H9 (cell line): ENCODE data around the gene NCAN. TPM values are rescaled to one million over a fixed set of nuclear protein-coding genes. Genes with fewer than 3 reads are reported as not detected.

Experiments
- DNase-seq: peaks from one replicate; pipeline ENCODE4 v3.0.0-alpha.2; 2017
- H2AFZ ChIP-seq: one replicate; pipeline ENCODE4 v1.6.1; 2013; ENCODE audit warnings: mild to moderate bottlenecking, low read length, control low read depth, moderate library complexity
- H2AK5ac ChIP-seq: 2 replicates; pipeline ENCODE4 v1.6.1; 2013; ENCODE audit warnings: low read length, control low read depth, mixed read lengths; ENCODE audit not compliant: insufficient read length
- H2BK120ac ChIP-seq: one replicate; pipeline ENCODE4 v1.6.1; 2013; ENCODE audit warnings: low read depth, mild to moderate bottlenecking, low read length, control low read depth, inconsistent platforms; ENCODE audit not compliant: poor library complexity, severe bottlenecking
- H2BK12ac ChIP-seq: 2 replicates; pipeline ENCODE4 v1.6.1; 2013; ENCODE audit warnings: low read length, control low read depth, mixed read lengths, low read depth; ENCODE audit not compliant: insufficient read length
- H2BK15ac ChIP-seq: 2 replicates; pipeline ENCODE4 v1.6.1; 2013; ENCODE audit warnings: low read depth, low read length, control low read depth
- H2BK20ac ChIP-seq: one replicate; pipeline ENCODE4 v1.6.1; 2013; ENCODE audit warnings: low read depth, mild to moderate bottlenecking, low read length, control low read depth, inconsistent platforms; ENCODE audit not compliant: poor library complexity, severe bottlenecking
- H2BK5ac ChIP-seq: 2 replicates; pipeline ENCODE4 v1.6.1; 2013; ENCODE audit warnings: low read length, control low read depth, mixed read lengths; ENCODE audit not compliant: insufficient read length
- H3K14ac ChIP-seq: 2 replicates; pipeline ENCODE4 v1.6.1; 2013; ENCODE audit warnings: low read length, control low read depth; ENCODE audit not compliant: insufficient read depth
- H3K18ac ChIP-seq: 2 replicates; pipeline ENCODE4 v1.6.1; 2013; ENCODE audit warnings: low read depth, mild to moderate bottlenecking, mixed read lengths, low read length, control low read depth; ENCODE audit not compliant: insufficient read length
- H3K23ac ChIP-seq: 2 replicates; pipeline ENCODE4 v1.6.1; 2013; ENCODE audit warnings: low read length, control low read depth, mixed read lengths, low read depth; ENCODE audit not compliant: insufficient read length
- H3K23me2 ChIP-seq: 2 replicates; pipeline ENCODE4 v1.6.1; 2013; ENCODE audit warnings: low read depth, mild to moderate bottlenecking, mixed read lengths, low read length, control low read depth; ENCODE audit not compliant: insufficient read length, poor library complexity, severe bottlenecking
- H3K27ac ChIP-seq: 2 replicates; pipeline ENCODE4 v1.5.1; 2013; ENCODE audit warnings: low read length, control low read depth, mixed read lengths, low read depth; ENCODE audit not compliant: insufficient read length
- H3K27me3 ChIP-seq: 2 replicates; pipeline ENCODE4 v1.6.1; 2013; ENCODE audit warnings: low read length, control low read depth, inconsistent platforms; ENCODE audit not compliant: insufficient read depth
- H3K4ac ChIP-seq: 2 replicates; pipeline ENCODE4 v1.6.1; 2013; ENCODE audit warnings: low read depth, mild to moderate bottlenecking, control low read depth, inconsistent platforms, low read length, moderate library complexity
- H3K4me1 ChIP-seq: 2 replicates; pipeline ENCODE4 v1.6.1; 2013; ENCODE audit warnings: low read length, control low read depth, inconsistent platforms; ENCODE audit not compliant: insufficient read depth
- H3K4me2 ChIP-seq: 2 replicates; pipeline ENCODE4 v1.6.1; 2013; ENCODE audit warnings: low read length, control low read depth, mixed read lengths; ENCODE audit not compliant: insufficient read length, insufficient read depth
- H3K56ac ChIP-seq: 2 replicates; pipeline ENCODE4 v1.6.1; 2013; ENCODE audit warnings: low read depth, mild to moderate bottlenecking, mixed read lengths, low read length, control low read depth; ENCODE audit not compliant: insufficient read length
- H3K79me1 ChIP-seq: 2 replicates; pipeline ENCODE4 v1.6.1; 2013; ENCODE audit warnings: low read depth, mild to moderate bottlenecking, moderate library complexity, low read length, control low read depth, inconsistent platforms; ENCODE audit not compliant: insufficient read depth, poor library complexity, severe bottlenecking
- H3K79me2 ChIP-seq: 2 replicates; pipeline ENCODE4 v1.6.1; 2013; ENCODE audit warnings: low read length, control low read depth, inconsistent platforms; ENCODE audit not compliant: insufficient read depth
- H3K9ac ChIP-seq: 2 replicates; pipeline ENCODE4 v1.6.1; 2013; ENCODE audit warnings: low read length, control low read depth, mixed read lengths; ENCODE audit not compliant: insufficient read length; ENCODE audit errors: extremely low read depth
- H3K9me3 ChIP-seq: one replicate; pipeline ENCODE4 v1.6.1; 2013; ENCODE audit warnings: low read depth, low read length, inconsistent platforms; ENCODE audit not compliant: control insufficient read depth
- H3T11ph ChIP-seq: one replicate; pipeline ENCODE4 v1.6.1; 2013; ENCODE audit warnings: mild to moderate bottlenecking, low read length, control low read depth, inconsistent platforms
- H4K20me1 ChIP-seq: one replicate; pipeline ENCODE4 v1.6.1; 2013; ENCODE audit not compliant: control insufficient read depth, insufficient read length, insufficient read depth
- H4K5ac ChIP-seq: 2 replicates; pipeline ENCODE4 v1.6.1; 2013; ENCODE audit warnings: low read depth, mild to moderate bottlenecking, mixed read lengths, low read length, control low read depth; ENCODE audit not compliant: insufficient read length
- H4K8ac ChIP-seq: replicated peaks from 2 replicates; pipeline ENCODE4 v1.6.1; 2013; ENCODE audit warnings: low read length, control low read depth, mixed read lengths, low read depth; ENCODE audit not compliant: insufficient read length
- H4K91ac ChIP-seq: 2 replicates; pipeline ENCODE4 v1.6.1; 2013; ENCODE audit warnings: low read depth, mild to moderate bottlenecking, moderate library complexity, mixed read lengths, low read length, control low read depth; ENCODE audit not compliant: insufficient read length
- H3K27ac Mint-ChIP-seq, 3 experiments: 2 replicates in 2 of 3; 3 replicates in 1 of 3; pipeline ENCODE4 v1.8.0; 2020 to 2021; ENCODE audit warnings: mixed read lengths in 3 of 3, mild to moderate bottlenecking in 1 of 3, moderate library complexity in 1 of 3
- H3K27me3 Mint-ChIP-seq: 2 replicates; pipeline ENCODE4 v1.8.0; 2021; ENCODE audit warnings: low read depth, mild to moderate bottlenecking, moderate library complexity, mixed read lengths
- H3K36me3 Mint-ChIP-seq, 3 experiments: 2 replicates in 2 of 3; 3 replicates in 1 of 3; pipeline ENCODE4 v1.8.0; 2020 to 2021; ENCODE audit warnings: low read depth in 3 of 3, mixed read lengths in 3 of 3; ENCODE audit not compliant: insufficient read depth in 1 of 3
- H3K4me1 Mint-ChIP-seq, 2 experiments: 2 replicates each; pipeline ENCODE4 v1.8.0; 2020; ENCODE audit warnings: mixed read lengths in 2 of 2
- H3K4me3 Mint-ChIP-seq, 2 experiments: 2 replicates in 1 of 2; 3 replicates in 1 of 2; pipeline ENCODE4 v1.8.0; 2020 to 2021; ENCODE audit warnings: mild to moderate bottlenecking in 2 of 2, mixed read lengths in 2 of 2, moderate library complexity in 1 of 2
- H3K9me3 Mint-ChIP-seq, 2 experiments: 2 replicates in 1 of 2; 3 replicates in 1 of 2; pipeline ENCODE4 v1.8.0; 2020; ENCODE audit warnings: mild to moderate bottlenecking in 2 of 2, mixed read lengths in 2 of 2, moderate library complexity in 1 of 2
- WGBS: extraction: QIAGEN DNeasy Blood & Tissue Kit; methylation state at CpG from one replicate; pipeline ENCODE4 v1.1.7; 2013; ENCODE audit warnings: missing lambda C conversion rate, low lambda C conversion rate, mixed read lengths; ENCODE audit not compliant: insufficient read length; ENCODE audit errors: extremely low coverage; 5-methylcytosine and 5-hydroxymethylcytosine counted together
- total RNA-seq: library from RNA; stranded (reverse); gene quantifications from 2 replicates; pipeline ENCODE4 v1.2.1, GENCODE V29; 2021
- TF ChIP-seq, protein P1 (sequence below): fragments of 200-600 bp; sonication (generic); conservative IDR thresholded peaks from 3 replicates; pipeline ENCODE4 v1.8.0; 2021; ENCODE audit warnings: antibody characterized with exemption, mild to moderate bottlenecking

The NCAN gene
- total RNA-seq, 1 experiment from 2014 or later = 1.6 TPM

DNA sequence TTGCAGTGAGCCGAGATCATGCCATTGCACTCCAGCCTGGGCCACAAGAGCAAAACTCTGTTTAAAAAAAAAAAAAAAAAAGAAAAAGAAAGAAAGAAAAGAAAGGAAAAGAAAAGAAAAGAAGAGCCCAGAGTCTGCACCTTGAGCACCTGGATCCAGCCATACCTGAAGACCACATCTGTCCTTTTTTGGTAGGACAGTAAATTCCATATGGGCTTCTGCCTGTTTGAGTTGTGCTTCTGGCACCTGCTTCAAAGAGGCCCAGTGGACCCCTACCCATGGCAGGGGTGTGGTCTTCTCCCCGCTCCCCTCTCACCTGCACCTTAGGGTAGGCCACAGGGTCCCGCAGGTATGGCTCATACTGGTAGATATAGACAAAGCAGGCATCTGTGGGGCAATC lies 55.5 kb downstream of the NCAN start:
- peaks cover 62% of the 10 kb centered on the region for H3K27me3 Mint-ChIP-seq
- no peak overlapping the region for H3K4ac ChIP-seq
- peaks cover 1% of the 10 kb centered on the region for H3K23me2 ChIP-seq
- H3K4me1 ChIP-seq = no peaks in the 10 kb centered on the region
- DNase-seq = no peak
- H4K20me1 ChIP-seq = no peaks in the 10 kb centered on the region
- no peak overlapping the region for H3K56ac ChIP-seq
- no peak overlapping the region for H3K14ac ChIP-seq
- H2BK5ac ChIP-seq = no peak overlapping the region
- H3T11ph ChIP-seq = no peak overlapping the region
- no CpG with 5 or more reads among the region's 3 CpGs for WGBS
- H3K4me1 Mint-ChIP-seq = peaks cover 5 to 17% of the 10 kb centered on the region in 2 experiments
- H3K27ac ChIP-seq = no peak overlapping the region
- no peaks in the 10 kb centered on the region for H3K9me3 Mint-ChIP-seq
- no peaks in the 10 kb centered on the region for H3K79me1 ChIP-seq
- H2AK5ac ChIP-seq = no peak overlapping the region
- H3K9ac ChIP-seq = no peak overlapping the region
- H3K9me3 ChIP-seq = no peaks in the 10 kb centered on the region
- peaks cover 3% of the 10 kb centered on the region; the same call in 1 of the 2 replicates for H3K27me3 ChIP-seq
- H3K27ac Mint-ChIP-seq = no peak overlapping the region
- no peak overlapping the region for H4K91ac ChIP-seq
- H2BK20ac ChIP-seq = no peak overlapping the region
- no peak overlapping the region; the same call in 1 of the 2 replicates for H2BK15ac ChIP-seq
- no peak overlapping the region for H2BK120ac ChIP-seq
- TF ChIP-seq, protein P1, sequence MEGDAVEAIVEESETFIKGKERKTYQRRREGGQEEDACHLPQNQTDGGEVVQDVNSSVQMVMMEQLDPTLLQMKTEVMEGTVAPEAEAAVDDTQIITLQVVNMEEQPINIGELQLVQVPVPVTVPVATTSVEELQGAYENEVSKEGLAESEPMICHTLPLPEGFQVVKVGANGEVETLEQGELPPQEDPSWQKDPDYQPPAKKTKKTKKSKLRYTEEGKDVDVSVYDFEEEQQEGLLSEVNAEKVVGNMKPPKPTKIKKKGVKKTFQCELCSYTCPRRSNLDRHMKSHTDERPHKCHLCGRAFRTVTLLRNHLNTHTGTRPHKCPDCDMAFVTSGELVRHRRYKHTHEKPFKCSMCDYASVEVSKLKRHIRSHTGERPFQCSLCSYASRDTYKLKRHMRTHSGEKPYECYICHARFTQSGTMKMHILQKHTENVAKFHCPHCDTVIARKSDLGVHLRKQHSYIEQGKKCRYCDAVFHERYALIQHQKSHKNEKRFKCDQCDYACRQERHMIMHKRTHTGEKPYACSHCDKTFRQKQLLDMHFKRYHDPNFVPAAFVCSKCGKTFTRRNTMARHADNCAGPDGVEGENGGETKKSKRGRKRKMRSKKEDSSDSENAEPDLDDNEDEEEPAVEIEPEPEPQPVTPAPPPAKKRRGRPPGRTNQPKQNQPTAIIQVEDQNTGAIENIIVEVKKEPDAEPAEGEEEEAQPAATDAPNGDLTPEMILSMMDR = no peak
- H3K79me2 ChIP-seq = no peaks in the 10 kb centered on the region
- no peak overlapping the region for H4K5ac ChIP-seq
- H3K23ac ChIP-seq = no peak overlapping the region
- H2BK12ac ChIP-seq = no peak overlapping the region
- no peaks in the 10 kb centered on the region; a peak in 2 of 7 replicates for H3K36me3 Mint-ChIP-seq
- H4K8ac ChIP-seq = no peak overlapping the region
- no peak overlapping the region for H2AFZ ChIP-seq
- H3K18ac ChIP-seq = no peak overlapping the region
- no peak overlapping the region for H3K4me3 Mint-ChIP-seq
- H3K4me2 ChIP-seq = no peak overlapping the region
